Hepatocyte (in vitro differentiated cells): ENCODE data around the gene ZFPM1. TPM values are rescaled to one million over a fixed set of nuclear protein-coding genes. Genes with fewer than 3 reads are reported as not detected.

Experiments
- DNase-seq: peaks from one replicate; pipeline ENCODE4 v3.0.0-alpha.2; 2016; ENCODE audit warnings: low spot score
- H2AFZ ChIP-seq: fragments of 200-600 bp; sonication (generic); 2 replicates; pipeline ENCODE4 v1.6.0; 2016; ENCODE audit warnings: antibody characterized with exemption, mild to moderate bottlenecking
- H3K27ac ChIP-seq: fragments of 200-600 bp; sonication (generic); 2 replicates; pipeline ENCODE4 v1.5.1; 2016; ENCODE audit warnings: mild to moderate bottlenecking
- H3K27me3 ChIP-seq: fragments of 200-600 bp; sonication (generic); 2 replicates; pipeline ENCODE4 v1.6.1; 2016
- H3K36me3 ChIP-seq: fragments of 200-600 bp; sonication (generic); replicated peaks from 2 replicates; pipeline ENCODE4 v1.5.1; 2016; ENCODE audit warnings: low read depth; ENCODE audit not compliant: insufficient read depth
- H3K4me1 ChIP-seq: fragments of 200-600 bp; sonication (generic); 2 replicates; pipeline ENCODE4 v1.5.1; 2016; ENCODE audit warnings: mild to moderate bottlenecking, moderate library complexity; ENCODE audit not compliant: insufficient read depth
- H3K4me2 ChIP-seq: fragments of 200-600 bp; sonication (generic); 2 replicates; pipeline ENCODE4 v1.6.0; 2016
- H3K4me3 ChIP-seq: fragments of 200-600 bp; sonication (generic); 2 replicates; pipeline ENCODE4 v1.5.1; 2016; ENCODE audit warnings: mild to moderate bottlenecking
- H3K79me2 ChIP-seq: fragments of 200-600 bp; sonication (generic); 2 replicates; pipeline ENCODE4 v1.6.0; 2017; ENCODE audit warnings: mild to moderate bottlenecking
- H3K9me2 ChIP-seq: fragments of 200-600 bp; sonication (generic); replicated peaks from 2 replicates; pipeline ENCODE4 v1.6.0; 2017; ENCODE audit warnings: mild to moderate bottlenecking; ENCODE audit not compliant: insufficient read depth
- H3K9me3 ChIP-seq: fragments of 200-600 bp; sonication (generic); 2 replicates; pipeline ENCODE4 v1.5.1; 2016; ENCODE audit warnings: low read depth, mild to moderate bottlenecking
- H4K20me1 ChIP-seq: fragments of 200-600 bp; sonication (generic); 2 replicates; pipeline ENCODE4 v1.6.0; 2016; ENCODE audit warnings: mild to moderate bottlenecking; ENCODE audit not compliant: insufficient read depth, poor library complexity, severe bottlenecking
- CTCF ChIP-seq: fragments of 200-600 bp; sonication (generic); IDR thresholded peaks from 2 replicates; pipeline ENCODE4 v1.5.1; 2016; ENCODE audit warnings: antibody characterized with exemption, mild to moderate bottlenecking; ENCODE audit not compliant: poor library complexity
- EZH2 ChIP-seq: fragments of 200-600 bp; sonication (generic); IDR thresholded peaks from 2 replicates; pipeline ENCODE4 v1.6.1; 2016; ENCODE audit warnings: antibody characterized with exemption, mild to moderate bottlenecking, borderline replicate concordance
- EZH2phosphoT487 ChIP-seq: fragments of 200-600 bp; sonication (generic); IDR thresholded peaks from one replicate; pipeline ENCODE4 v1.6.1; 2018; ENCODE audit warnings: antibody characterized with exemption, mild to moderate bottlenecking, low read depth, moderate library complexity; ENCODE audit not compliant: unreplicated experiment, severe bottlenecking
- WGBS: methylation state at CpG from one replicate; pipeline ENCODE4 v1.1.6; 2016; ENCODE audit warnings: low lambda C conversion rate; ENCODE audit errors: missing lambda C conversion rate; 5-methylcytosine and 5-hydroxymethylcytosine counted together
- polyA plus RNA-seq: library from polyadenylated mRNA; unstranded; fragments of >200 nt; fragmentation: Nextera tagmentation; extraction: Ambion mirVana; gene quantifications from 2 replicates; pipeline ENCODE4 v1.2.1, GENCODE V29; 2016
- total RNA-seq: library from RNA; depleted of rRNA; stranded (reverse); fragments of >200 nt; gene quantifications from 2 replicates; pipeline ENCODE4 v1.2.3, GENCODE V29; 2014

The ZFPM1 gene
- total and polyA plus RNA-seq, 2 experiments from 2014 or later, result 4.1 to 11.9 TPM

DNA sequence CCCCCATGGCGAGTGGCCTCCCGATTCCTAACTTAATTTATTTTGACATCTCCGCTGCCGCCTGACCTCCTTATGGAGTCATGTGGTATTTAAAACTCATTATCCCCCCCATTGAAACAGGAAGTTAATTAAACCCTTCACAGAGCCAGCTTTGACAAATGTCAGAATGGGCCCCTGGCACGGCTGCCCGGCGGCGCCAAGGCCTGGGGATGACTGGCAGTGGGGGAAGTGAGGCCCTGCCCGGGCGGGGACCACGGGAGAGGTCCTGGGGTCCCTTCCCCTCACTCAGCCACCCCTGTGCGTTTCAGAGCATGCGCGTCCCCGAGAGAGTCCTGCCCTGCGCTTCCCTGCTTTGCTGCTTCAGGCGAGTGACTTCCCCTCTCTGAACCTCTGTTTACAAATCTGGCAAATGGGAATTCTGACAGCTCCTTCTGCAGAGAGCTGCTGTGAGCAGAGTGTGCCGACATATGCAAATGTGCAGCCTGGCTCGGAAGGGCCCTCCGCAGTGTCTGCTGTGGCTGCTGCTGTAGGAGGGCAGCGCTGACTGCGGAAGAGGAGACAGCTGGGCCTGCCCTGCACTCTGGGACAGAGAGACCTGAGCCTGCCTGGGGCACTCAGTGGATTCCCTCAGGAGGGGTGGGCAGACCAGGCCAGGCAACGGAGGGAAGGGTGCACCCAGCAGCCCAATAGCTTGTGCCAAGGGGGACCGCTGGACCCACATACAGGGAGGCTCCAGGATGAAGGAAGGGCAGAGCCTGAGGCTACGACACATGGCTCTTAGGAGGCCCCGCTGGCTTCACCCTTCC, 4.4 kb upstream of the ZFPM1 start:
- H2AFZ ChIP-seq, result no peak overlapping the region
- no peak for DNase-seq
- no peak for TF ChIP-seq EZH2phosphoT487
- no peak for TF ChIP-seq EZH2
- no peak for TF ChIP-seq CTCF

DNA sequence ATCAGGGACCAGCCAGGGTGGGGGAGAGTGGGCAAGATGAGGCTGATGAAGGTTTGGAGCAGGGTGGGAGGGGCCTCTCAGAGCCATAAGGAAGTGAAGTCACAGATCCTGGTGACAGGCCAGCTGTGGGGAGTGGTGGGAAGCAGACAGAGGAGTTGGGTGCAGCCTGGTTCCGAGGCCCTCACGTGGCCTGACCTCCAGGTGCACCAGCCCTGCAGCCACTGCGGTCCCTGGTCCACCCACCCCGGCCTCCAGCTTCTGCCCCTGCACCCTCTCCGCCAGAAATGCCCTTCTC, 3.9 kb upstream of the ZFPM1 start:
- peaks cover 7% of the 10 kb centered on the region for H3K4me1 ChIP-seq
- H3K4me3 ChIP-seq, result no peak overlapping the region
- no peaks in the 10 kb centered on the region for H3K9me2 ChIP-seq
- H3K79me2 ChIP-seq, result peaks cover 6% of the 10 kb centered on the region
- no peaks in the 10 kb centered on the region for H3K27me3 ChIP-seq
- WGBS, result 81% methylated on average over 5 of the region's 5 CpGs
- TF ChIP-seq CTCF (no peak), EZH2 (no peak), EZH2phosphoT487 (no peak)
- no peaks in the 10 kb centered on the region for H3K36me3 ChIP-seq
- no peak for DNase-seq
- H4K20me1 ChIP-seq, result peaks cover 3% of the 10 kb centered on the region
- H3K4me2 ChIP-seq, result no peak overlapping the region
- no peaks in the 10 kb centered on the region for H3K9me3 ChIP-seq
- no peak overlapping the region for H3K27ac ChIP-seq
- no peak overlapping the region for H2AFZ ChIP-seq

More for the DNA sequence above, 4.4 kb upstream of the ZFPM1 start:
- Histone ChIP-seq H3K9me3 (no peaks in the 10 kb centered on the region), H3K27me3 (no peaks in the 10 kb centered on the region), H3K9me2 (no peaks in the 10 kb centered on the region), H3K79me2 (peaks cover under 1% of the 10 kb centered on the region), H3K4me3 (no peak overlapping the region), H3K27ac (no peak overlapping the region), H3K4me1 (peaks cover 4% of the 10 kb centered on the region), H4K20me1 (no peaks in the 10 kb centered on the region), H3K36me3 (no peaks in the 10 kb centered on the region), H3K4me2 (no peak overlapping the region)
- 78% methylated on average over 26 of the region's 26 CpGs for WGBS

DNA sequence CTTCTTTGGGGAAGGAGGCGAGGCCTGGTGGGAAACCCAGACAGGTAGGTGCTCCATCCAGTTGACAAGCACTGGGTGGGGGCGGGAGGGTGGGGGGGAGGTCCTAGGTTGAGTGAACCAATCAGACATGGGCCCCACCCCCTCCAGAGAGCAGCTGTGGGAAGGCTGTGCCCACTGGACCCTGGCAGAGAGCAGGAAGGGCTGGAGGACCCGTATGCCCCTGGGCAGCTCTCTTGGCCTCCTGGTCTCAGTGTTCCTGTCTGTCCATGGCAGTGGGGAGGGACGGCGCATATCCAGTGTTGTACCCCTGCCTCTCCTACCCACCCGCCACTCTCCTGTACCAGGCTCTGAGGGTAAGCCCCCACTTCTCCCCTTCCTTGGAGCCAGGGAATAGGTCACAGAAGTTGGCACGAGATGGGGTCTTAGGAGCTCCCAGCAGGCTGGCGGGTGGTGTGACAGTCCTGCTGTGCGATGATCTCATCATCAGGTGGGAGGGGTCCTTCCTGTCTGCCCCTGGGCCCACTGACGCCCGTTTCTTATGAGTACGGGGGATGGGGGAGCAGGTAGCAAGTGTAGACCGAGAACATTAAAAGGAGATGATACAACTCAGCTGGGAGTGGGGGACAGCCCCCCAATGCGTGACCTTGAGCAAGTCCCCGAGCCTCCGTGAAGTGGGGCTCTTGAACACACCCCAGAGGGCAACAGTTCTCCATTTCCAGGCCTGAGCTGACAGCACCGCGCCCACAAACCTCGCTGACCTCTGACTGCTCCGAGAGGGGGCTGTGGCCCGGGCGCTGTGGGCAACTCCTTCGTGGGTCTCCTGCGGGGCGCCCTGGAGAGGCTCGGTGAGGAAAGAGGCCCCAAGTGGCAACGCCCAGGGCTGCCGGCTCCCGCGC, 1.2 kb upstream of the ZFPM1 start:
- Histone ChIP-seq H2AFZ (no peak overlapping the region), H4K20me1 (peaks cover 22% of the 10 kb centered on the region), H3K4me3 (no peak overlapping the region), H3K27ac (no peak overlapping the region), H3K9me3 (no peaks in the 10 kb centered on the region), H3K36me3 (no peaks in the 10 kb centered on the region), H3K4me1 (peaks cover 25% of the 10 kb centered on the region), H3K27me3 (no peaks in the 10 kb centered on the region), H3K4me2 (peak overlapping the region; percentile 77), H3K9me2 (no peaks in the 10 kb centered on the region), H3K79me2 (peaks cover 32% of the 10 kb centered on the region)
- no peak for DNase-seq
- TF ChIP-seq CTCF (no peak), EZH2 (no peak), EZH2phosphoT487 (no peak)
- WGBS, result 87% methylated on average over 25 of the region's 30 CpGs
